ENCODE data around the gene SNAPC2. TPM values are rescaled to one million over a fixed set of nuclear protein-coding genes. Genes with fewer than 3 reads are reported as not detected.
"Not testable (repeated sequence)": the region's sequence is repeated elsewhere in the genome, so short reads cannot be mapped to it uniquely, and the experiment has no call there.

SNAPC2 gene
- total RNA-seq, 1 experiment from 2014 or later: 17.1 TPM

GRCh38 chr19:7921302-7921966 is 1.3 kb downstream of the SNAPC2 start:
- no peak for DNase-seq (ENCODE audit: low spot score)

GRCh38 chr19:7921967-7922835 is 2.1 kb downstream of the SNAPC2 start:
- no peak for DNase-seq (ENCODE audit: low spot score)

- no peak for DNase-seq (ENCODE audit: low spot score)
Observed at GRCh38 chr19:7922836-7923195, 2.7 kb downstream of the SNAPC2 start.

- no peak for DNase-seq (ENCODE audit: low spot score)
Observed at GRCh38 chr19:7923295-7924191, 3.4 kb downstream of the SNAPC2 start.

- DNase-seq (ENCODE audit: low spot score): no peak
Observed at GRCh38 chr19:7924241-7924640, 4.1 kb downstream of the SNAPC2 start.

- no peak for DNase-seq (ENCODE audit: low spot score)
Observed at GRCh38 chr19:7924651-7925170, 4.6 kb downstream of the SNAPC2 start.

GRCh38 chr19:7925171-7925851 is 5.2 kb downstream of the SNAPC2 start:
- DNase-seq (ENCODE audit: low spot score): peak; percentile 68

- DNase-seq (ENCODE audit: low spot score): peak; percentile 35
Observed at GRCh38 chr19:7926021-7926726, 6.0 kb downstream of the SNAPC2 start, which contains the start of gene CTXN1. CTXN1 (minus strand) TSS chr19:7926135; CDS start chr19:7925538, 597 bp downstream.

GRCh38 chr19:7926727-7927604 is 6.8 kb downstream of the SNAPC2 start:
- DNase-seq (ENCODE audit: low spot score): no peak

- DNase-seq (ENCODE audit: low spot score): no peak
Observed at GRCh38 chr19:7927605-7928333, 7.6 kb downstream of the SNAPC2 start.

- no peak for DNase-seq (ENCODE audit: low spot score)
Observed at GRCh38 chr19:7928334-7928706, 8.2 kb downstream of the SNAPC2 start.

- peak; percentile 54 for DNase-seq (ENCODE audit: low spot score)
Observed at GRCh38 chr19:7928741-7929701, 8.9 kb downstream of the SNAPC2 start.

- DNase-seq (ENCODE audit: low spot score): not testable (repeated sequence)
Observed at GRCh38 chr19:7930030-7930429, 9.9 kb downstream of the SNAPC2 start.

- DNase-seq (ENCODE audit: low spot score): no peak
Observed at GRCh38 chr19:7930765-7931164, 10.6 kb downstream of the SNAPC2 start.

- no peak for DNase-seq (ENCODE audit: low spot score)
Observed at GRCh38 chr19:7931221-7932061, 11.3 kb downstream of the SNAPC2 start.

- no peak for DNase-seq (ENCODE audit: low spot score)
Observed at GRCh38 chr19:7932276-7932929, 12.3 kb downstream of the SNAPC2 start.
